AG04449 (cell line): ENCODE data around the gene IPO11.

Experiments used
- CTCF ChIA-PET: fragments of 350-600 bp; formaldehyde crosslinking; extraction: SDS; loops from one replicate; lab custom pipeline; 2021; ENCODE audit warnings: antibody characterized with exemption; lab: Yijun Ruan, JAX
- POLR2A ChIA-PET: fragments of 400-600, 350-600 bp; formaldehyde crosslinking; extraction: SDS; loops from one replicate; lab custom pipeline; 2020; ENCODE audit warnings: antibody characterized with exemption, inconsistent platforms; lab: Yijun Ruan, JAX
- DNase-seq: peaks from one replicate; pipeline ENCODE4 v3.0.0-alpha.2; 2010; ENCODE audit warnings: low read depth, low spot score
- H3K4me3 ChIP-seq: 2 replicates; pipeline ENCODE4 v1.5.1; 2011; ENCODE audit warnings: low read depth, mild to moderate bottlenecking, control low read depth, low read length
- CTCF ChIP-seq: IDR thresholded peaks from one replicate; pipeline ENCODE4 v1.5.1; 2011; ENCODE audit warnings: mild to moderate bottlenecking, moderate library complexity, low read length, control low read depth, inconsistent platforms; ENCODE audit not compliant: insufficient read depth; ENCODE audit errors: missing control alignments

IPO11 gene

GRCh38 chr5:62589504-62589903 is 176.9 kb downstream of the IPO11 start:
- ChIA-PET POLR2A (no interaction called here), CTCF (interaction anchor here (1.6 kb wide), 1 partner anchor 15 kb away, joined by 4 read pairs; no protein-coding TSS in a partner anchor)
- no peak for DNase-seq
- TF ChIP-seq CTCF: no peak
- no peak overlapping the region for H3K4me3 ChIP-seq

DNA sequence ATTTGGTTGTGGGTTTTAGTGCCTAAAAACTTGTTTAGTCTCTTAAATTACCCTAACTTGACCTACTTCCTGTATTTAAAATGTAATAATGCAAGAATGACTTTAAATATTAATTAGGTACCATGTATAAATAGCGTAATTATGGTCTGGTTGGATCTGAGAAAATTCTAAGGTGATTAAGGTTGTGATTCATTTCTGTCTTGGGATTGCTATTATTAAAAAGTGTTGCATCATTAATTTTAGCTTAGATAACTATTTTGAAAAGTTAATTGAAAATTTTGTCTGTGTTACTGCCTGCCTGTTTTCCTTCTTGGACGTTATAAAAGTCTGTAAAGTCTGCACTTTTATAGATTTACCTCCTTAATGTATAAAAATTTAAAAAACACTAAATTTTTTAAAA is 177.8 kb downstream of the IPO11 start:
- no peak for TF ChIP-seq CTCF
- ChIA-PET POLR2A (no interaction called here), CTCF (interaction anchor here (1.6 kb wide), 1 partner anchor 16 kb away, joined by 4 read pairs; no protein-coding TSS in a partner anchor)

DNA sequence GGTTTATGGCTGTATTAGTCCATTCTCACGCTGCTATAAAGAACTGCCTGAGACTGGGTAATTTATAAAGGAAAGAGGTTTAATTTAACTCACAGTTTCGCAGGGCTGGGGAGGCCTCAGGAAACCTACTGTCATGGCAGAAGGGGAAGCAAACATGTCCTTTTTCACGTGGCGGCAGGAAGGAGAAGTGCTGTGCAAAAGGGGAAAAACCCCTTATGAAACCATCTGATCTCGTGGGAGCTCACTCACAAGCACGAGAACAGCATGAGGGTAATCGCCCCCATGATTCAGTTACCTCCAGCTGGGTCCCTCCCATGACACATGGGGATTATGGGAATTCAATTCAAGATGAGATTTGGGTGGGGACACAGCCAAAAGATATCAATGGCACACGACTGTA is 180.0 kb downstream of the IPO11 start:
- ChIA-PET POLR2A (no interaction called here), CTCF (no interaction called here)
- DNase-seq: no peak
- TF ChIP-seq CTCF: no peak
- no peak overlapping the region for H3K4me3 ChIP-seq

More for the DNA sequence above, 177.8 kb downstream of the IPO11 start:
- no peak overlapping the region for H3K4me3 ChIP-seq
- no peak for DNase-seq

DNA sequence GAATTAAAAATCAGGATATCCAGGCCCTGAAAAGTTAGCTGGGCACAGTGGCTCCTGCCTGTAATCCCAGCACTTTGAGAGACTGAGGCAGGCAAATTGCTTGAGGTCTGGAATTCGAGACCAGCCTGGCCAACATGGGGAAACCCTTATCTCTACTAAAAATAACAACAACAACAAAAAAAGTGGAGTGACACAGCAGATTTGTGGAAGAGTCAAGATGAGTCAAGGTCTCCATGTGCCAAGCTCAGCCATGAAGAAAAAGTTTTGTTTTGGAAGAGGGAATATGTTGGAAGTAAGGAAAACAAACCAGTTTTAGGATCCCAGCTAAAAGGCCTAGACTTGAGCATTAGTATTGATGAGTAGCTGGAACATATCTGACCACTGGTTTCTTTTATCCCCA is 180.8 kb downstream of the IPO11 start:
- no peak for DNase-seq
- TF ChIP-seq CTCF: no peak
- H3K4me3 ChIP-seq: no peak overlapping the region
- ChIA-PET POLR2A (no interaction called here), CTCF (no interaction called here)

DNA sequence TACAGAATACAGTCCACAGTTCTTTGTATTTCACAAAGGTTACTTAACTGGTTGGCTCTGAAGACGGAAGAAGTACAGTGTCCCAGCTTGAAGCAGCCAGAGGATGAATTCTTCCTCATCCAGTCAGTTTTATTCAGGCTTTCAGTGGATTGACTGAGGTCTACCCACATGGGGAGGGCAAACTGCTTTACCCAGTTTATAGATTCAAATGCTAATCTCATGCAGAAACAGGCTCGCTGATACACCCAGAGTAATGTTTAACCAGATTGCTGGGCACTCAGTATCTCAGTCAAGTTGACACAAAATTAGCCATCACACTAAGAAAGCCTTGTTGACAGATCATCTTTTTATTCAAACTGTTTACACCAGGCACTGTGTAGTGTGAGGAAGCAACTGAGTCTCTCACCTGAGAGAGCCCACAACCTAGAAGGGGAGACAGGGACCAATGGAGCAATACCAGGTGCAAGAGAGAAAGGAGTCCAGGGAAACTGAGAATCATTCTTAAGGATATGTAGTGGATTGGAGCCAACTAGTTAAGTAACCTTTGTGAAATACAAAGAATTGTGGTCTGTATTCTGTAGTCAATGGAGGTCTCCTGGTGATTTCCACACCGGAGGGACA is 181.9 kb downstream of the IPO11 start:
- H3K4me3 ChIP-seq: no peak overlapping the region
- ChIA-PET CTCF (no interaction called here), POLR2A (no interaction called here)
- no peak for DNase-seq
- TF ChIP-seq CTCF: no peak

- TF ChIP-seq CTCF: no peak
- CTCF ChIA-PET: no interaction called here
- no peak for DNase-seq
- POLR2A ChIA-PET: no interaction called here
- no peak overlapping the region for H3K4me3 ChIP-seq
Observed at GRCh38 chr5:62596096-62596495, 183.5 kb downstream of the IPO11 start.
